HG02642 (cell line): ENCODE results near the gene SP2.

ENCODE experiments used
- ATAC-seq: cut with Tn5 transposase; IDR thresholded peaks from one replicate; pipeline ENCODE4 v1.9.1; 2021; ENCODE audit warnings: mild to moderate bottlenecking; ENCODE audit not compliant: unreplicated experiment, poor library complexity

SP2 gene

GRCh38 chr17:47895856-47896671, at the start of gene SP2:
TSS of gene SP2 (plus strand) at chr17:47896236. CDS start at chr17:47896287, 51 bp downstream.
- ATAC-seq: peak; percentile 86

DNA sequence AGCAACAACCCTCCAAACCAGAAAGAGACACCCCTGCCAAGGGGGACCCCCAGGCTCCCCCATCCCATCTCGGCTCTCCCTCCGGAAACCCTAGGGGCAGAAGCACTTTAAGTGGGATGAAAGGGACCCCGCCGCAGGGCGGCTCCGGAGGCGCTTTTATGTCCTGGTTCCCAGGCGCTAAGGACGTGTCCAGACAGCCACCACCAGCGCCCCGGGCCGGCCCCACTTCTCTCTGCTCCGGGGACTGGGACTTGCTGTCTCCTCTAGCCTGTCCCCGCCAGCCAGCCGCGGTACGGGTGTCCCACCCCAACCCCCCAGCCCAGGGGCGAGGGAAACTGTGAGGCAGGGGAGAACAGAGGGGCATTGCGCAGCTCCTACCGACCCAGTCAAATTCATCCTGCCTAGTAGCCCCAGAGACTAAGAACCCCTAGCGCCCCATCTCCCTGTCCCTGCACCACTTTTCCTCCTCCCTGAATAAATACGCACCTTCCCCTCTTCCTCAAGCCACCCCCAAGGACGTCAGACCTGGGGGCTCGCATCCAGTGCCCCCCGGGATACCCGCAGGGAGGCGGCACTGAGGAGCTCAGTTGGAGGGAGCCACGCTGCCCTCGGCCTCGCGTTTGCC, 49.2 kb upstream of the SP2 start:
- ATAC-seq: no peak

- ATAC-seq: no peak
These were observed 48.5 kb upstream of the SP2 start for GRCh38 chr17:47847341-47848197.

GRCh38 chr17:47848198-47848513, 47.9 kb upstream of the SP2 start:
- no peak for ATAC-seq

DNA sequence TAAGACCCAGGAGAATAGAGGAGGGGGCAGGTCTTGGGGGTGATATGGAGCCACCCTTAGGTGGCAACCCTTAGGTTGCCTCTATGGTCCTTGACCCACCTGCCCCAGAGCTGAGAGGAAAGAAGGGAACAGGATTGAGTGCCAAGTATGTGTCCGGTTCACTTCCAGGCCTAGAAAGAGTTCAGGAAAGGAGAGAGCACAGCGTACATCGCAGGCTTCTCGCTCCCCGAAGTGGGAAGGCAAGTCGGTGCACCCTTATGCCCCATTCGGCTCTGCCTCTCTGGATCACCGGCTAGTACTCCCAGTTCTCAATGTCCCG, 45.7 kb upstream of the SP2 start:
- no peak for ATAC-seq

GRCh38 chr17:47850692-47851573, 45.1 kb upstream of the SP2 start, which contains the start of gene SP6:
TSS of gene SP6 (minus strand) at chr17:47851163. CDS start at chr17:47848429, 2,734 bp downstream.
- peak; percentile 42 for ATAC-seq

GRCh38 chr17:47851764-47852112, 44.3 kb upstream of the SP2 start:
- ATAC-seq: no peak

- no peak for ATAC-seq
These were observed 43.7 kb upstream of the SP2 start for GRCh38 chr17:47852113-47852949.

DNA sequence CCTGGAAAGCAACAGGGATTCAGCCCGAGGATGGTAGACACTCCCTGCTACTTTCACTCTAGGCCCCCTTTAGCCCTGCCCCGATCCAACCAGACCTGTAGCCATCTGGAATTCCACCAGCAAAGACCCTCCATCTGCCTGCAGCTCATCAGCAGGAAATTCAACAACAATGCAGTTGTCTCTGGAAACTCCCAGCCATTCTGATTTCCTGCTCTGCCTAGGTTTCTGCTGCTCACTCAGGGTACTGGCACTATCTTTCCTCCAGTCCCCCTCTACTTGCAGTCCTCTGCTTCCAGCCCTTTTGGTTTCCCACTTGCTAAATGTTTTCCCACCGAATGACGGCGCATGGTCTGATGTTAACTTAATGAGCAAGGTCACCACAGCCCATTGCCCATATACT, 42.4 kb upstream of the SP2 start:
- ATAC-seq: no peak

GRCh38 chr17:47855737-47856136, 40.3 kb upstream of the SP2 start:
- no peak for ATAC-seq

GRCh38 chr17:47856830-47857229, 39.2 kb upstream of the SP2 start:
- ATAC-seq: no peak

GRCh38 chr17:47857551-47858455, 38.2 kb upstream of the SP2 start:
- no peak for ATAC-seq

DNA sequence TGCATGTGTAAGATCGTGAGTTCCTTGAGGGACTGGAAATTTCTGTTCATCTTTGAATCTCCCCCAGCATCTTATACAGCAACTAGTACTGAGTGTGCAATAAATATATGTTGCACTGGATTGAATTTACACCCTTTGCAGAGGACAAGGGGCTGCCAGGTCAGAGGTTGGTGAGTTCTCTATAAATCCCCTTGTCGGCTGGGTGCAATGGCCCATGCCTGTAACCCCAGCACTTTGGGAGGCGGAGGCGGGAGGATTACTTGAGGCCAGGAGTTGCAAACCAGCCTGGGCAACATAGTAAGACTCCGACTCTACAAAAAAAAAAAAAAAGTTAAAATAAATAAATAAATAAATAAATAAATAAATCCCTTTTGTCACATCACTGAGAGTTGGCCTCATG, 35.6 kb upstream of the SP2 start:
- no peak for ATAC-seq

DNA sequence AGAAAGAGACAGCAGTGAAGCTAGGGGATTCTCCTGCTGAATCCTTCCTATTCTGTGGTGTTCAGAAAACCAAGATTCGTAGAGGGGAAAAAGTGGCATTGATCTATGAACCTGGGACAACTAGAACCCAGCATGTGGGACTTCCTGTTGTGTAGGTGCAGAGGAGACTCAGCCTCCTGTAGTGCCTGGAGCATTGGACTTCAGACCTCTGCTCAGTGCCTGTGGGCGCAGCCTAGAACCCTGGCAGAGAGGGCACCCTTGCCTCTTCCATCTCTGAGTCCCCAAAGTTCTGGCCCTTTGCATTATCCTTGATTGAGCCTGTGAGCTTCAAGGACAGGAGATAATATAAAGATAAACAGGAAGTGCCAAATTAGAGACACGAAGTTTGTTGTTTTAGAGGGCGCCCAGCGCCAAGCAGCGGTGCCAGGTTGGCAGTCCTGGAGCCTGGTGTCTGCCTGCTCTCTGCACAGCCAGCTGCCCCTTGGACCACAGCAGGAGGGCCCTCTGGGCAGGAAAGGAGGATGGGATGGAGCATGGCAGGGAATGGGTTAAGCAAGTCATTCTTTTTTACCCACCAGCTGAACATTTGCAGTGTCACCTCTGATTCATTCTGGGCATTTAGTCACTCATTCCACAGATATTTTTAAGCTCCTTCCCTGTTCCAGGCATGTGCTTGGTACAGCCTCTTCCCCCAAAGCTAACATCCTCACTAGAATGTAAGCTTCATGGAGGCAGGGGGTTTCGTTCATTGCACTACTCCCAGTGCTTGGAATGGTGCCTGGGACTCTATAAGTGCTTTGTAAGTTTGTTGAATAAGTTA, 33.2 kb upstream of the SP2 start:
- no peak for ATAC-seq

DNA sequence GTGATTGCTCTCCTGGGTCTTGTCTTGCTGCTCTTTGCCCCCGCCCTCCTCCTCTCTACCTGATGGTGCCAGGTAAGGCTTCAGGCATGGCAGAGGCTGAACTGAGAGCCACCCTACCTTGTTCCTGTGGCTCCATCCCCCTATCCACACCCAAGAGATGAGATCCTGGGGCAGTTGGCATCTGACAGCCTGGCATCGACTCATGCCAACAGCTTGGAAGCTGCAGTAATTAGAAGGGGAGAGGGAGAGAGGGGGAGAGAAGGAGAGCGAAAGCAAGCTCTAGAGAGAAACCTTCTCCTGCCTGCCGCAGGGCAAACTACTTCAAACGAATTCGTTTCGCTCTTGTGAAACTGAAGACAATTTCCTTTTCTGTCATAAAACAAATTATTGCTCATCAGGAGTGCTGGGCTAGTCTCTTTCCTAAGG, 31.2 kb upstream of the SP2 start:
- no peak for ATAC-seq

DNA sequence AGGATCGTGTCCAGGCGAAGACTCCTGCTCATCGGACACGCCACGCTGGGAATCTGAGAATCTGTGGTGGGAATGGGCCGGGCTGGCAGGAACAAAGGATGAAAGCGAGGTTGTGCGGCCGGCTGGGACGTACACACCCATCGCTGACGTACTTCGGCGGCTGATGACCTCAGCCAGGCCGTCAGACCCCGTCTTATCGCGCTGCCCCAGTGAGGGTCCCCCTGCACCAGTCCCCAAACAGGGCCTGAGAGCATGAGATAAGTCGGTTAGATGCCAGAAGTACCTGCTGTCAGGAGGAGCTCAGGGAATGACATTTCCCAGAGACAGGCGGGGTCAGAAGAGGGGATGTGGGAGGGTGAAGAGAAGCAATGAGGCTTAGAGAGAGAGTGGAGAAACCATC, 29.1 kb upstream of the SP2 start:
- ATAC-seq: no peak

GRCh38 chr17:47867813-47868533, 28.1 kb upstream of the SP2 start:
- ATAC-seq: no peak
